Loucy (cell line): ENCODE results near the gene DLG2.

Experiments
- H2AFZ ChIP-seq: fragments of 200-600 bp; sonication (generic); 2 replicates; pipeline ENCODE4 v1.6.0; 2016; ENCODE audit warnings: antibody characterized with exemption, mild to moderate bottlenecking, low read length, moderate library complexity
- H3F3A ChIP-seq: fragments of 200-600 bp; 2 replicates; pipeline ENCODE4 v1.6.0; 2016; ENCODE audit warnings: antibody characterized with exemption, low read depth, mild to moderate bottlenecking
- H3K27me3 ChIP-seq: fragments of 200-600 bp; sonication (generic); 2 replicates; pipeline ENCODE4 v1.6.1; 2014; ENCODE audit warnings: low read length, mild to moderate bottlenecking; ENCODE audit not compliant: insufficient read depth, poor library complexity, severe bottlenecking
- H3K36me3 ChIP-seq: fragments of 200-600 bp; sonication (generic); 2 replicates; pipeline ENCODE4 v1.6.1; 2016; ENCODE audit warnings: low read length; ENCODE audit not compliant: insufficient read depth
- H3K4me1 ChIP-seq: fragments of 200-600 bp; sonication (generic); 2 replicates; pipeline ENCODE4 v1.5.1; 2014; ENCODE audit warnings: low read length, mild to moderate bottlenecking; ENCODE audit not compliant: insufficient read depth, poor library complexity, severe bottlenecking
- H3K4me2 ChIP-seq: fragments of 200-600 bp; sonication (generic); 2 replicates; pipeline ENCODE4 v1.6.0; 2014; ENCODE audit warnings: antibody characterized with exemption, low read length, low read depth, mild to moderate bottlenecking; ENCODE audit not compliant: poor library complexity, severe bottlenecking
- H3K4me3 ChIP-seq: fragments of 200-600 bp; sonication (generic); 2 replicates; pipeline ENCODE4 v1.5.1; 2014; ENCODE audit warnings: low read length, mild to moderate bottlenecking, mixed read lengths; ENCODE audit not compliant: poor library complexity, severe bottlenecking
- H3K79me2 ChIP-seq: fragments of 200-600 bp; sonication (generic); 2 replicates; pipeline ENCODE4 v1.6.1; 2014; ENCODE audit warnings: low read length; ENCODE audit not compliant: insufficient read depth
- H3K9ac ChIP-seq: fragments of 200-600 bp; sonication (generic); 2 replicates; pipeline ENCODE4 v1.6.0; 2014; ENCODE audit warnings: mild to moderate bottlenecking, low read depth, low read length, moderate library complexity; ENCODE audit not compliant: poor library complexity, severe bottlenecking
- H3K9me2 ChIP-seq: fragments of 200-600 bp; sonication (generic); replicated peaks from 2 replicates; pipeline ENCODE4 v1.6.1; 2016; ENCODE audit warnings: low read depth, low read length, mixed read lengths
- H3K9me3 ChIP-seq: fragments of 200-600 bp; sonication (generic); 2 replicates; pipeline ENCODE4 v1.6.1; 2014; ENCODE audit warnings: mild to moderate bottlenecking, antibody characterized with exemption, low read length, low read depth; ENCODE audit not compliant: insufficient read depth
- H4K20me1 ChIP-seq: fragments of 200-600 bp; sonication (generic); 2 replicates; pipeline ENCODE4 v1.6.0; 2014; ENCODE audit warnings: antibody characterized with exemption, low read length, mild to moderate bottlenecking; ENCODE audit not compliant: insufficient read depth, poor library complexity, severe bottlenecking
- EZH2phosphoT487 ChIP-seq: fragments of 200-600 bp; IDR thresholded peaks from 2 replicates; pipeline ENCODE4 v1.6.1; 2018; ENCODE audit warnings: antibody characterized with exemption, mild to moderate bottlenecking, moderate library complexity, borderline replicate concordance
- TF ChIP-seq, protein P1 (sequence below): fragments of 200-600 bp; sonication (generic); conservative IDR thresholded peaks from 2 replicates; pipeline ENCODE4 v1.5.1; 2014; ENCODE audit warnings: mild to moderate bottlenecking, antibody characterized with exemption, low read length

DLG2 gene

DNA sequence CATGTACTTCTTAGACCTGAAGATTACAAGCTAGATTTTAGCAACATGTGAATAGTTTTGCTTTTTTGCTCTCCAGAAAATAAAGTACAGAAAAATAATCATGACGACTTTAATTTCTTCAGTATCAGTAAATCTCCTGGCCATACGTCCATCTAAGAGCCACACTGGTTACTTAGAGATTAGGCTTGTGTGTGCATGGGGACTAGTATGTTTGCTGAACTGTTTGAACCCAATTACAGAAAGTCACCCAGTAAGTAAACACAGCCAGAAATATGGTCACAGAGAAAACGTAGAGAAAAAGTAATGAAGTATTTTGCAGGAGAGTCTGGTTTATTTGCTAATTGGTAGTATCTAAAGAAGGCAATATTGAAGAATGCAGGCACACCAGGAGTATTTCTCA lies 1287.3 kb downstream of the DLG2 start:
- Histone ChIP-seq H3K9ac (no peak overlapping the region), H3K27me3 (no peaks in the 10 kb centered on the region), H3K4me1 (no peaks in the 10 kb centered on the region), H3K9me2 (no peaks in the 10 kb centered on the region), H3K79me2 (no peaks in the 10 kb centered on the region), H2AFZ (no peak overlapping the region), H3K4me3 (no peak overlapping the region), H3F3A (no peaks in the 10 kb centered on the region), H3K9me3 (no peaks in the 10 kb centered on the region), H4K20me1 (no peaks in the 10 kb centered on the region), H3K36me3 (no peaks in the 10 kb centered on the region), H3K4me2 (no peak overlapping the region)
- TF ChIP-seq, protein P1, sequence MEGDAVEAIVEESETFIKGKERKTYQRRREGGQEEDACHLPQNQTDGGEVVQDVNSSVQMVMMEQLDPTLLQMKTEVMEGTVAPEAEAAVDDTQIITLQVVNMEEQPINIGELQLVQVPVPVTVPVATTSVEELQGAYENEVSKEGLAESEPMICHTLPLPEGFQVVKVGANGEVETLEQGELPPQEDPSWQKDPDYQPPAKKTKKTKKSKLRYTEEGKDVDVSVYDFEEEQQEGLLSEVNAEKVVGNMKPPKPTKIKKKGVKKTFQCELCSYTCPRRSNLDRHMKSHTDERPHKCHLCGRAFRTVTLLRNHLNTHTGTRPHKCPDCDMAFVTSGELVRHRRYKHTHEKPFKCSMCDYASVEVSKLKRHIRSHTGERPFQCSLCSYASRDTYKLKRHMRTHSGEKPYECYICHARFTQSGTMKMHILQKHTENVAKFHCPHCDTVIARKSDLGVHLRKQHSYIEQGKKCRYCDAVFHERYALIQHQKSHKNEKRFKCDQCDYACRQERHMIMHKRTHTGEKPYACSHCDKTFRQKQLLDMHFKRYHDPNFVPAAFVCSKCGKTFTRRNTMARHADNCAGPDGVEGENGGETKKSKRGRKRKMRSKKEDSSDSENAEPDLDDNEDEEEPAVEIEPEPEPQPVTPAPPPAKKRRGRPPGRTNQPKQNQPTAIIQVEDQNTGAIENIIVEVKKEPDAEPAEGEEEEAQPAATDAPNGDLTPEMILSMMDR, result no peak
- TF ChIP-seq EZH2phosphoT487, result no peak

DNA sequence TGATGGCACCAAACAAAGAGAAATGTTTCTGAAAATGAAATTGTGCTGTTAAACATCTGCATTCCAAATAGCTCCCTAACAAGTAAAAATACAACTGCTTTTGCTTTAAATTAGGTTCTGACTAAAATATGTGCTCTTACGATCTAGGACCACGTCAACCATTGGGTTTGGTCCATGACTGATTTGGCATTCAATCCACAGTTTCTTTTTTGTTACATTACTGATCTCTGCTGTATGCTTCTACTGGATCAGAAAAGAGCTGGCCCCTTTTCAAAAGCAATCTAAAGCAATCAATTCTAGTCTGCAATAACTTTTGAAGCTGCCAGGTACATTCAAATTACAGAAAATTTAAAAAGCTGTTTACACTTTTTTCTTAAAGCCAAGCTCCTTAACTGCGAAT lies 1293.9 kb downstream of the DLG2 start:
- no peaks in the 10 kb centered on the region; the same call in 1 of the 2 replicates for H3K9me3 ChIP-seq
- H3K27me3 ChIP-seq, result no peaks in the 10 kb centered on the region

DNA sequence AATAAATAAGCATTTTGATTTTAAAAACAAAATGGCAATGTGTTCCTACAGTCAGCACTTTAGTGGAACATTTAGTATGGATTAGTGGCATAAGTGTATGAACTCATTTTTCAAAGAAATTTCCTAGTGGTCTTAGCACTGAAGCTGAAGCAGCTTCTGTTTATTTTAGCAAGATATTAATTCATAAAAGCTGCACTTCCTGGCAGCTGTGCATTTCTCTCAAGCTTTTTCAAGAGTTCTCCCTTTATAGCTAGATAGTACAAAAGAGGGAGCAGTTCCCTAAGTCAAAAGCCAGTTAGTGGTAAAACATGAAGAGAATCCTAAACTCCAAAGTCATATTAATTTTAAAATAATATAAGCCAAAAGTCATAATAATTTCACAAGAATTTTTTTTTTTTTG lies 1304.9 kb downstream of the DLG2 start:
- Histone ChIP-seq H3K4me1 (no peaks in the 10 kb centered on the region), H3K9me2 (no peaks in the 10 kb centered on the region), H3K4me2 (no peak overlapping the region), H3K4me3 (no peak overlapping the region), H3F3A (no peaks in the 10 kb centered on the region), H3K9me3 (no peaks in the 10 kb centered on the region), H4K20me1 (no peaks in the 10 kb centered on the region), H3K79me2 (no peaks in the 10 kb centered on the region), H3K27me3 (no peaks in the 10 kb centered on the region), H3K36me3 (no peaks in the 10 kb centered on the region), H3K9ac (no peak overlapping the region), H2AFZ (no peak overlapping the region)
- TF ChIP-seq, protein P1, result no peak
- no peak for TF ChIP-seq EZH2phosphoT487

More for the DNA sequence above, 1293.9 kb downstream of the DLG2 start:
- H3K9me2 ChIP-seq, result no peaks in the 10 kb centered on the region; the same call in 1 of the 2 replicates
- no peak overlapping the region for H3K9ac ChIP-seq
- H3K36me3 ChIP-seq, result no peaks in the 10 kb centered on the region
- H3K79me2 ChIP-seq, result no peaks in the 10 kb centered on the region
- no peak overlapping the region for H2AFZ ChIP-seq
- H3F3A ChIP-seq, result no peaks in the 10 kb centered on the region
- H3K4me1 ChIP-seq, result no peaks in the 10 kb centered on the region
- H3K4me2 ChIP-seq, result no peak overlapping the region
- TF ChIP-seq EZH2phosphoT487, result no peak
- TF ChIP-seq, protein P1, result no peak
- H3K4me3 ChIP-seq, result no peak overlapping the region
- no peaks in the 10 kb centered on the region for H4K20me1 ChIP-seq
